KMS-11 (cell line): ENCODE results near the gene TBC1D22B.

Experiments
- H2AFZ ChIP-seq: fragments of 200-600 bp; sonication (generic); 2 replicates; pipeline ENCODE4 v1.6.1; 2016; ENCODE audit warnings: antibody characterized with exemption, mixed run types, low read depth
- H3K27ac ChIP-seq: fragments of 200-600 bp; sonication (generic); 2 replicates; pipeline ENCODE4 v1.6.1; 2016; ENCODE audit warnings: mild to moderate bottlenecking, mixed run types
- H3K27me3 ChIP-seq: fragments of 200-600 bp; sonication (generic); 2 replicates; pipeline ENCODE4 v1.6.1; 2017; ENCODE audit warnings: mild to moderate bottlenecking, low read depth, mixed run types, moderate library complexity; ENCODE audit not compliant: insufficient read depth
- H3K36me3 ChIP-seq: fragments of 200-600 bp; sonication (generic); 2 replicates; pipeline ENCODE4 v1.6.1; 2017; ENCODE audit warnings: mild to moderate bottlenecking, mixed run types; ENCODE audit not compliant: insufficient read depth
- H3K4me1 ChIP-seq: fragments of 200-600 bp; sonication (generic); 2 replicates; pipeline ENCODE4 v1.6.1; 2016; ENCODE audit warnings: mild to moderate bottlenecking, low read depth, mixed run types; ENCODE audit not compliant: poor library complexity, severe bottlenecking
- H3K4me2 ChIP-seq: fragments of 200-600 bp; sonication (generic); 2 replicates; pipeline ENCODE4 v1.7.0; 2016; ENCODE audit warnings: mild to moderate bottlenecking, mixed run types
- H3K4me3 ChIP-seq: fragments of 200-600 bp; sonication (generic); IDR thresholded peaks from 2 replicates; pipeline ENCODE4 v1.6.1; 2017; ENCODE audit warnings: low read depth, low read length, mixed read lengths; ENCODE audit not compliant: insufficient read depth
- H3K79me2 ChIP-seq: fragments of 200-600 bp; sonication (generic); 2 replicates; pipeline ENCODE4 v1.6.1; 2016; ENCODE audit warnings: low read depth, mixed run types; ENCODE audit not compliant: insufficient read depth
- H3K9ac ChIP-seq: fragments of 200-600 bp; sonication (generic); 2 replicates; pipeline ENCODE4 v1.6.1; 2016; ENCODE audit warnings: mild to moderate bottlenecking, mixed run types
- H4K20me1 ChIP-seq: fragments of 200-600 bp; sonication (generic); 2 replicates; pipeline ENCODE4 v1.6.1; 2016; ENCODE audit warnings: mild to moderate bottlenecking, mixed run types; ENCODE audit not compliant: insufficient read depth
- TF ChIP-seq, protein P1 (sequence below): fragments of 200-600 bp; sonication (generic); conservative IDR thresholded peaks from 2 replicates; pipeline ENCODE4 v1.6.1; 2017; ENCODE audit warnings: low read depth, mild to moderate bottlenecking, antibody characterized with exemption, low read length, moderate library complexity, mixed read lengths

TBC1D22B gene

DNA sequence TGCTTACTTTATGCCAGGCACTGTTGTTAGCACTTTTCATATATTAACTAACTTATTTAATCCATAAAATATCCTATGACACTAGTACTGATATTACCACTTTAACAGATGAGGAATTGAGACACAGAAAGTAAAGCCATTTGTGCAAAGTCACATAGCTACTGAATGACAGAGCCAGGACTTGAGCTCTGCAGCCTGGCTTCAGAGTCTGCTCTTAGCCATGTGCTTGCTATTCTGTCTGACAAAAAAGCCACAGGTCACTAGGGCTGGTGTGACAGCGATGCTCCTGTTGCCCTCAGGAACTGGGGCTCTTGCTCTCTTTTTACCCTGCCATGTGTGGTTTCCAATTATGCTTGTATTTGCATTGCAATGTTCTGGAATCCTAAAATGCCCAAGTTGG is 51.5 kb downstream of the TBC1D22B start:
- H3K4me3 ChIP-seq = no peak overlapping the region
- no peaks in the 10 kb centered on the region for H3K27me3 ChIP-seq
- no peaks in the 10 kb centered on the region for H3K36me3 ChIP-seq
- H4K20me1 ChIP-seq = no peaks in the 10 kb centered on the region
- no peak overlapping the region for H3K27ac ChIP-seq
- TF ChIP-seq, protein P1, sequence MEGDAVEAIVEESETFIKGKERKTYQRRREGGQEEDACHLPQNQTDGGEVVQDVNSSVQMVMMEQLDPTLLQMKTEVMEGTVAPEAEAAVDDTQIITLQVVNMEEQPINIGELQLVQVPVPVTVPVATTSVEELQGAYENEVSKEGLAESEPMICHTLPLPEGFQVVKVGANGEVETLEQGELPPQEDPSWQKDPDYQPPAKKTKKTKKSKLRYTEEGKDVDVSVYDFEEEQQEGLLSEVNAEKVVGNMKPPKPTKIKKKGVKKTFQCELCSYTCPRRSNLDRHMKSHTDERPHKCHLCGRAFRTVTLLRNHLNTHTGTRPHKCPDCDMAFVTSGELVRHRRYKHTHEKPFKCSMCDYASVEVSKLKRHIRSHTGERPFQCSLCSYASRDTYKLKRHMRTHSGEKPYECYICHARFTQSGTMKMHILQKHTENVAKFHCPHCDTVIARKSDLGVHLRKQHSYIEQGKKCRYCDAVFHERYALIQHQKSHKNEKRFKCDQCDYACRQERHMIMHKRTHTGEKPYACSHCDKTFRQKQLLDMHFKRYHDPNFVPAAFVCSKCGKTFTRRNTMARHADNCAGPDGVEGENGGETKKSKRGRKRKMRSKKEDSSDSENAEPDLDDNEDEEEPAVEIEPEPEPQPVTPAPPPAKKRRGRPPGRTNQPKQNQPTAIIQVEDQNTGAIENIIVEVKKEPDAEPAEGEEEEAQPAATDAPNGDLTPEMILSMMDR = no peak
- H2AFZ ChIP-seq = no peak overlapping the region
- H3K4me2 ChIP-seq = no peak overlapping the region
- H3K9ac ChIP-seq = no peak overlapping the region
- H3K79me2 ChIP-seq = no peaks in the 10 kb centered on the region
- H3K4me1 ChIP-seq = peaks cover 49% of the 10 kb centered on the region

DNA sequence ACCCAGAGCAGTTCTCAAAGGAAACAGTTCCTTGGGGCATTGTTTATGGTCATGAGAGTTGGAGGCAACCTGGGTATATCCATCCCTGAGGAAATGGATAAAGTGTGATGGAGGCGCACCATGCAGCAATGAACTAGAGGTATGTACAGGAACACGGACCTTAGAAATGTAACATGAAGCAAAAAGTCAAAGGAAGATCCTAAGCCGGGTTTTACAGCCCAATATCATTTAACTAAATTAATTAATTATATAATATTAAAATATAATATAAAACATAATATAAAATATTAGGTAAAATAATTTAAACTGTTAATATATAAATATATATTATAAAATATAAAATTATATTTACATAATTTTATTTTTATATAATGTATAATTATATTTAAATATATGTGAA is 52.1 kb downstream of the TBC1D22B start:
- Histone ChIP-seq H3K36me3 (no peaks in the 10 kb centered on the region), H3K27me3 (no peaks in the 10 kb centered on the region), H3K9ac (no peak overlapping the region), H3K79me2 (no peaks in the 10 kb centered on the region), H4K20me1 (no peaks in the 10 kb centered on the region), H3K27ac (no peak overlapping the region), H3K4me1 (peaks cover 43% of the 10 kb centered on the region), H2AFZ (no peak overlapping the region), H3K4me2 (no peak overlapping the region), H3K4me3 (no peak overlapping the region)
- TF ChIP-seq, protein P1 = no peak

DNA sequence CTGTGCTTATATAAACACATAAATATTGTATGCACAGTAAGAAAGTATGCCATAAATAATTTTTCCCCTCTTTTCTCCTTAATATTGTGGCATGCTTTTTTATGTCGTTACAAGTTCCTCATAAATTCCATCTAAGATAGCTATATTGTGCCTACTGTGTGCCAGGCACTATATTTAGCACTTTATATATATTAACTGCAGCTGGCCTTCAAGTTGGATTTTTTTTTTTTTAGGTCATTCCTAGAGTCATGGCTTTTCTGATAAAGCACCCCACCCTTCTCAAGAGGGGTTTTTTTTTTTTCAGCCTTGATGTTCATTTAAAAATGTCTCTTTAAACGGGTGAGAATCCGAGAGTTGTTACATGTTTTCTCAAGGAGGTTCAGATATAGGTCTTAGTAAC is 53.4 kb downstream of the TBC1D22B start:
- Histone ChIP-seq H3K27ac (no peak overlapping the region), H3K27me3 (no peaks in the 10 kb centered on the region), H3K9ac (no peak overlapping the region), H3K79me2 (no peaks in the 10 kb centered on the region), H3K36me3 (no peaks in the 10 kb centered on the region), H3K4me2 (no peak overlapping the region), H3K4me3 (no peak overlapping the region), H4K20me1 (no peaks in the 10 kb centered on the region), H2AFZ (no peak overlapping the region), H3K4me1 (peaks cover 39% of the 10 kb centered on the region)
- TF ChIP-seq, protein P1 = no peak

DNA sequence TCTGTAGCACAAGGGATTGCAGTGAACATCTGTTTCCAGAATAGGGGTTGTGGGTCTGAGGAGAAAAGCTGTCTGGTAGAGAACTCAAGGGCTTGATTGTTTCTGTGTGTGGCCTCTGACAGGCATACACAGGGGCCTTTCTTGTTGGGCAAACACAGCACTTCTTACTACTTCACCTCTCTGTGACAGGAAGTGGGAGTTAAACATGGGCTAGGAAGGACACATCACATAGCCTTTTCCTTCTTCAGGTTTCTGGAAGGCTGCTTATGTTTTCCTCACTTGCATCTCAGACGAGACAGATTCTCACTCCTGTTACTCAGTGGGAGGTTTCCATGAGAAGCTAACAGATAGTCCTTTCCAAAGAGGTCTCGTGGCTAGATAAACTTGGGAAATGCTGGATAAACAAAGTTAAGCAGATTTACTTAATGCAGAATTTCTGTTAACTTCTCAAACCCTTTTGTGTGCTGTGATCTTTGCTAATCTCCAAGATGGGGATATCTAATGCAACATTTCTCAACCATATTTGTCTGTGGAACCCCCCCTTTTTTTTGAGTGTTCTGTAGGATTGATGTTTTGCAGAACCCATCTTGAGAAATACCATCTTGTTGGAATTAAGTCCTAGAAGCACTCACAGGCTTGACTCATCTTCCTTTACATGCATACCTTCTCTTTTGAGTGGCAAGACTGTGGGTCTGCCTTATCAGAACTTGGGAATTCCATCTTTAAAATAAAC is 54.3 kb downstream of the TBC1D22B start:
- no peaks in the 10 kb centered on the region for H3K27me3 ChIP-seq

More for the DNA sequence above, 54.3 kb downstream of the TBC1D22B start:
- H3K79me2 ChIP-seq = no peaks in the 10 kb centered on the region
- no peaks in the 10 kb centered on the region for H4K20me1 ChIP-seq
- H3K4me1 ChIP-seq = peaks cover 30% of the 10 kb centered on the region
- no peaks in the 10 kb centered on the region for H3K36me3 ChIP-seq
- H2AFZ ChIP-seq = no peak overlapping the region
- H3K9ac ChIP-seq = no peak overlapping the region
- no peak overlapping the region for H3K27ac ChIP-seq
- TF ChIP-seq, protein P1 = no peak
- H3K4me3 ChIP-seq = no peak overlapping the region
- H3K4me2 ChIP-seq = no peak overlapping the region
